ENCODE results near the gene CELA1. TPM values are rescaled to one million over a fixed set of nuclear protein-coding genes. Genes with fewer than 3 reads are reported as not detected.
"Not testable (repeated sequence)": the region's sequence is repeated elsewhere in the genome, so short reads cannot be mapped to it uniquely, and the experiment has no call there.

CELA1 gene
- total RNA-seq, 2 donors from 2014 or later: 0.31 TPM; not detected in 1

GRCh38 chr12:51300768-51301167 lies 45.7 kb downstream of the CELA1 start:
- not testable (repeated sequence) for H3K27ac Mint-ChIP-seq; ATAC-seq; H3K9me3 Mint-ChIP-seq; H3K4me3 Mint-ChIP-seq; DNase-seq (ENCODE audit: low spot score); H3K27me3 Mint-ChIP-seq
- peaks cover 7 to 18% of the 10 kb centered on the region in 2 donors for H3K4me1 Mint-ChIP-seq (ENCODE audit: low read depth in 2 of 2)
- H3K36me3 Mint-ChIP-seq: peaks cover 21% of the 10 kb centered on the region

- ATAC-seq (no peak), DNase-seq (ENCODE audit: low spot score) (no peak)
- H3K27ac Mint-ChIP-seq: no peak overlapping the region
Measured at GRCh38 chr12:51295651-51296050, 50.8 kb downstream of the CELA1 start.

DNA sequence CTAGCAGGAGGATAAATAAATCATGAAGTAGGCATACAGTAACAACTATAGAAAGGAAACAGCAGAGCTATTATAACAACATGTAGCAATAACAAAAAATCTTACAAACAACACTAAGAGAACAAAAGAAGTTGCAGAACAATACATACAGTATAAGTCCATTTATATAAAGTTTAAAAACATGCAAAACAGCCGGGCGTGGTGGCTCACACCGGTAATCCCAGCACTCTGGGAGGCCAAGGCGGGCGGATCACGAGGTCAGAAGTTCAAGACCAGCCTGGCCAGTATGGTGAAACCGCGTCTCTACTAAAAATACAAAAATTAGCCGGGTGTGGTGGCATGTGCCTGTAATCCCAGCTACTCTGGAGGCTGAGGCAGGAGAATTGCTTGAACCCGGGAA lies 52.4 kb downstream of the CELA1 start:
- not testable (repeated sequence) for H3K4me3 Mint-ChIP-seq; H3K4me1 Mint-ChIP-seq (ENCODE audit: low read depth in 2 of 2); H3K27me3 Mint-ChIP-seq; DNase-seq (ENCODE audit: low spot score); H3K9me3 Mint-ChIP-seq; ATAC-seq; H3K36me3 Mint-ChIP-seq
- peak overlapping the region in 1 of 2 donors; percentile 74 for H3K27ac Mint-ChIP-seq

More at GRCh38 chr12:51295651-51296050, 50.8 kb downstream of the CELA1 start:
- no peaks in the 10 kb centered on the region for H3K27me3 Mint-ChIP-seq
- no peaks in the 10 kb centered on the region for H3K9me3 Mint-ChIP-seq
- peaks cover 0 to 5% of the 10 kb centered on the region in 2 donors for H3K4me1 Mint-ChIP-seq (ENCODE audit: low read depth in 2 of 2)
- no peak overlapping the region for H3K4me3 Mint-ChIP-seq
- H3K36me3 Mint-ChIP-seq: peaks cover 4% of the 10 kb centered on the region

- Mint-ChIP-seq H3K36me3 (peaks cover 4% of the 10 kb centered on the region), H3K4me3 (no peak overlapping the region), H3K9me3 (no peaks in the 10 kb centered on the region), H3K27ac (peak overlapping the region in 1 of 2 donors; percentile 74), H3K27me3 (no peaks in the 10 kb centered on the region), H3K4me1 (ENCODE audit: low read depth in 2 of 2) (peaks cover 0 to 9% of the 10 kb centered on the region in 2 donors)
- DNase-seq (ENCODE audit: low spot score) (no peak), ATAC-seq (no peak)
Measured at GRCh38 chr12:51293696-51294095, 52.8 kb downstream of the CELA1 start.

DNA sequence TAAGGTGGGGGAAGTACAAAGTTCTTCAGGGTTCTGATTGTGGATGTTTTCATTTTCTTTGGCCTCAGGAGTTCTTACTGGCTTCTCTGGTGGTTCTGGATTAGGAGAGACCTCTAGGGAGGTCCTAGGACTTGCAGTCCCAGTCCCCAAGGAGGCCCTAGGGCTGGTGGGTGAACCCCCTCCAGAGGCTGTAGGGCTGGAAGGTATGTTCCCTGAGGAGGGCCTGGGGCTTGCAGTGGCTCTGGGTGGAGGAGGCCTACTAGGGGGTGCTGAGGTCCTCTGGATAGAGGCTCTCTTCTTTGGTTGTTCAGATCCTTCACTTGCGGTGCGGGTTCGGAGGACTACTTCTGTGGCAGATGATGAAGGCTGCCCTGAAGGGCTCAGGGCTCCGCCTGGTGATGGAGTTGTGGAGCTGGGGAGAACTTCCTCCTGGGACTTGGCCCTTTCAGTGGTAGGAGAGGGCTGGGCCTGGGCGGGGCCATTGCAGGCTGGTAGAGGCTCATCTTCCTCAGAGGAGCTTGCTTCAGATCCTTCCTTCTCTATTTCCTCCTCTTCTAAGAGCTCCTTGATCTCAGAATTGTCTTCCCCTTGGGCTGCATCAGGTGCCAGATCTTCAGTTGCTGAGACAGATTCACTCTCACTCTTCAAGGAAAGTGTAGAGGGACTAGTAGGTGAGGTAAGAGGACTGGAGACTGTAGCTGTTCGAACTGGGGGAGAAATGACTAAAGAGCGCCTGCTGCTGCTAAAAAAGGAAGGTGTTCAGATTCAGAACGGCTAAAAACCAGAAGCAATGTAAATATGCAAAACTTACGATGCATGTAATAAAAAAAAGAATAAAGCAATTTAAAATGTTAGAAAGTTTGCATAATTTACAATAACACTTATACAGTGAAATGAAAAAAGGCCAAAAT lies 54.6 kb downstream of the CELA1 start:
- not testable (repeated sequence) for H3K4me3 Mint-ChIP-seq; ATAC-seq; H3K36me3 Mint-ChIP-seq; H3K9me3 Mint-ChIP-seq; H3K27me3 Mint-ChIP-seq; DNase-seq (ENCODE audit: low spot score)
- Mint-ChIP-seq H3K4me1 (ENCODE audit: low read depth in 2 of 2) (peaks cover 0 to 12% of the 10 kb centered on the region in 2 donors), H3K27ac (peak overlapping the region in 1 of 2 donors; percentile 26)

DNA sequence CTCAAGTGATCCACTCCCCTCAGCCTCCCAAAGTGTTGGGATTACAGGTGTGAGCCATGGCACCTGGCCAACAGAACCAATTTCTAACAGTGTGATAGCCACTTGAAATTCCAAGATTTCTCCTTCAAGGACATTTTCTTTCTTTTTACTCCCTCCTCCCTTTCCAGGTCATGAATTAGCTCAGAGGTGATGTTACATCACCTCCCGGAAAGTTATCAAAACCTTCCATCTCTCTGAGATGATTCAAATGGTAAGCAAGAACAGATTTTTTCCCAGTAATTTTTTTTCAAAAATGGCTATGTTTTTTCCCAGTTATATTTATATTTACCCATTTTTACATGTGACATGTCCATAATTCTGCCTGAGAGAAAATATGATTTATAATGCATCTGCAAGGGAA lies 60.6 kb downstream of the CELA1 start:
- H3K9me3 Mint-ChIP-seq: no peaks in the 10 kb centered on the region
- peak overlapping the region; percentile 39 to 52 for H3K27ac Mint-ChIP-seq
- no peak for ATAC-seq
- no peaks in the 10 kb centered on the region for H3K27me3 Mint-ChIP-seq
- peaks cover 0 to 6% of the 10 kb centered on the region in 2 donors for H3K4me1 Mint-ChIP-seq (ENCODE audit: low read depth in 2 of 2)
- H3K36me3 Mint-ChIP-seq: peaks cover under 1% of the 10 kb centered on the region
- no peak for DNase-seq (ENCODE audit: low spot score)
- no peak overlapping the region for H3K4me3 Mint-ChIP-seq

DNA sequence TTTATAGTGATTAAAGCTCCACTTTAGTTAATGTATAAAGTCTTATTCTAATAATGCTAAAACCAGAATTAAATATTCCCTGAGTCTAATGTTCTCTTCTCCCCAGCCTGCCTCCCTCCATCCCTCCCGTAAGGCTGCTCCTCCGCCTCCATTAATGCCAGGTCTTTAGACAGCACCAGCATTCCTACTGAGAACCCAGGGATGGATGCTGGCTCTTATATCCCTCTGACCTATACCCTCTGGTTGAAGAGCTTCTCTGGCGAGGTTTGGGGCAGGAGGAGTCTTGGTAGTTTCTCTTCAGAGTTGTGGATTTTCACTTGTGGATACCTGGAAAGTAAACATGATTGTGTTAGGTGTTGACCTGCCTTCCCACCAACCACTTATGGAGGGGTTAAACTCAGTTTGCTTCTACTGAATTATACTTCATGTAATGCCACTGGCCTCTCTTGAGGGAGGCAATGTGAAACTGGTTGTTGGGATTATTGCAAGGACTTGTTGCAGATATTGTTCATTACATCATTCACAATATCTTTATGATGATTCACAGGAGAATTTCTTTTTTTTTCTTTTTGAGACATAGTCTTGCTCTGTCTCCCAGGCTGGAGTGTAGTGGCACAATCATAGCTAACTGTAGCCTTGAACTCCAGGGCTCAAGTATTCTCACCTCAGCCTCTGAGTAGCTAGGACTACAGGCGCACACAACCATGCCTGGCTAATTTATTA lies 65.1 kb downstream of the CELA1 start:
- no peaks in the 10 kb centered on the region for H3K9me3 Mint-ChIP-seq
- DNase-seq (ENCODE audit: low spot score): no peak
- H3K4me3 Mint-ChIP-seq: no peak overlapping the region
- H3K4me1 Mint-ChIP-seq (ENCODE audit: low read depth in 2 of 2): peaks cover 0 to 3% of the 10 kb centered on the region in 2 donors
- H3K36me3 Mint-ChIP-seq: peaks cover 5% of the 10 kb centered on the region
- peak overlapping the region; percentile 39 to 44 for H3K27ac Mint-ChIP-seq
- ATAC-seq: no peak
- H3K27me3 Mint-ChIP-seq: no peaks in the 10 kb centered on the region

Other genes starting within 250 kb of the CELA1 start
- gene TFCP2, start 173.5 kb downstream of the CELA1 start, total RNA-seq: 10 to 100 TPM; 33.0 to 46.0 TPM
- 1 to 10 TPM; 3.6 to 5.3 TPM for gene POU6F1, start 128.6 kb downstream of the CELA1 start, total RNA-seq
- gene DAZAP2, start 107.9 kb downstream of the CELA1 start, total RNA-seq: 100 to 1,000 TPM in 1 of 2 donors, 10 to 100 TPM in 1; 78.3 to 141 TPM
- 10 to 100 TPM in 1 of 2 donors, 1 to 10 TPM in 1; 3.8 to 11.5 TPM for gene SMAGP, start 76.3 kb downstream of the CELA1 start, total RNA-seq
- gene BIN2, start 22.5 kb downstream of the CELA1 start, total RNA-seq: 100 to 1,000 TPM in 1 of 2 donors, 10 to 100 TPM in 1; 93.6 to 115 TPM
- 10 to 100 TPM; 13.2 to 23.5 TPM for gene GALNT6, start 44.7 kb upstream of the CELA1 start, total RNA-seq
- gene SLC4A8, start 78.2 kb upstream of the CELA1 start, total RNA-seq: 1 to 10 TPM; 4.3 to 6.3 TPM
- gene SCN8A, start 244.6 kb upstream of the CELA1 start, total RNA-seq: 1 to 10 TPM in 1 of 2 donors, under 1 TPM in 1; 0.50 to 1.5 TPM

Data from natural killer cell treated with Interleukin-12 subunit alpha and Interleukin-12 subunit beta and Interleukin-15 and Interleukin-18, amount 100 ng/mL, for 72 hours (primary cell).